ENCODE data around the gene NCAM1.

NCAM1 gene

GRCh38 chr11:113201054-113201818 is 240.0 kb downstream of the NCAM1 start:
- no peak for DNase-seq (ENCODE audit: low spot score)

GRCh38 chr11:113202431-113202830 is 241.2 kb downstream of the NCAM1 start:
- no peak for DNase-seq (ENCODE audit: low spot score)

GRCh38 chr11:113203141-113203753 is 242.0 kb downstream of the NCAM1 start:
- DNase-seq (ENCODE audit: low spot score): no peak

- DNase-seq (ENCODE audit: low spot score): no peak
Observed at GRCh38 chr11:113204280-113204679, 243.1 kb downstream of the NCAM1 start.

- no peak for DNase-seq (ENCODE audit: low spot score)
Observed at GRCh38 chr11:113213549-113213948, 252.3 kb downstream of the NCAM1 start.

GRCh38 chr11:113222241-113222640 is 261.0 kb downstream of the NCAM1 start:
- no peak for DNase-seq (ENCODE audit: low spot score)

- DNase-seq (ENCODE audit: low spot score): no peak
Observed at GRCh38 chr11:113234888-113235287, 273.7 kb downstream of the NCAM1 start.

- DNase-seq (ENCODE audit: low spot score): no peak
Observed at GRCh38 chr11:113237261-113237660, 276.0 kb downstream of the NCAM1 start.

- DNase-seq (ENCODE audit: low spot score): no peak
Observed at GRCh38 chr11:113238721-113239120, 277.5 kb downstream of the NCAM1 start.

- no peak for DNase-seq (ENCODE audit: low spot score)
Observed at GRCh38 chr11:113240389-113240788, 279.2 kb downstream of the NCAM1 start.

GRCh38 chr11:113240790-113241635 is 279.8 kb downstream of the NCAM1 start:
- DNase-seq (ENCODE audit: low spot score): no peak

GRCh38 chr11:113241636-113242054 is 280.4 kb downstream of the NCAM1 start:
- DNase-seq (ENCODE audit: low spot score): no peak

- no peak for DNase-seq (ENCODE audit: low spot score)
Observed at GRCh38 chr11:113242060-113242459, 280.8 kb downstream of the NCAM1 start.

GRCh38 chr11:113242767-113243397 is 281.7 kb downstream of the NCAM1 start:
- no peak for DNase-seq (ENCODE audit: low spot score)

- DNase-seq (ENCODE audit: low spot score): no peak
Observed at GRCh38 chr11:113243696-113244095, 282.5 kb downstream of the NCAM1 start.

GRCh38 chr11:113245216-113245615 is 284.0 kb downstream of the NCAM1 start:
- DNase-seq (ENCODE audit: low spot score): no peak

GRCh38 chr11:113247221-113247620 is 286.0 kb downstream of the NCAM1 start:
- no peak for DNase-seq (ENCODE audit: low spot score)

- no peak for DNase-seq (ENCODE audit: low spot score)
Observed at GRCh38 chr11:113247966-113248365, 286.7 kb downstream of the NCAM1 start.

- DNase-seq (ENCODE audit: low spot score): no peak
Observed at GRCh38 chr11:113248702-113249490, 287.7 kb downstream of the NCAM1 start.

- no peak for DNase-seq (ENCODE audit: low spot score)
Observed at GRCh38 chr11:113249491-113249763, 288.2 kb downstream of the NCAM1 start.

- DNase-seq (ENCODE audit: low spot score): no peak
Observed at GRCh38 chr11:113249786-113250185, 288.6 kb downstream of the NCAM1 start.

- DNase-seq (ENCODE audit: low spot score): no peak
Observed at GRCh38 chr11:113251281-113251680, 290.1 kb downstream of the NCAM1 start.

Measured in hematopoietic multipotent progenitor cell treated with erythropoietin and hydrocortisone succinate and interleukin-3 and kit ligand, for 17 days (in vitro differentiated cells).